ENCODE results near the gene APLF.

DNA sequence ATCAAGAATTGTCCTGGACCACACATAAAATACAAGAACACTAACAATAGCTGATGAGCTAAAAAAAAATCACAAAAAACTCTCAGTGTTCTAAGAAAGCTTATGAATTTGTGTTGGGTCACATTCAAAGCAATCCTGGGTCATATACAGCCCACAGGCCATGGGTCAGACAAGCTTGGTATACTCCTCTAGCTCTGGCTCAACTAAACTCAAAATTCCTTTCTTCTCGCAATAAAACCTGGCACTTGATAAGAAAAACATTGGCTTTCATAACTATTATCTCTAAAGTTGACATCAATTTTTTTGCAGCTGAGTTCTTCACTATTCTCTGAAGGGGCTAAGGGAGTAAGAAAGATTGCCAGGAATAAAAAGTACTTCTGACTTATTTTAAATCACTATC, 38.6 kb upstream of the APLF start:
- TF ChIP-seq POLR2A (IDR thresholded peaks at IDR 0.05; ENCODE audit: low read length): no peak
- TF ChIP-seq GATA1 (IDR thresholded peaks at IDR 0.05; ENCODE audit: low read depth, low read length): no peak

Measured in erythroblast (primary cell).